Activated naive CD8-positive, alpha-beta T cell (primary cell): ENCODE results near the gene PTGES3.
"Not testable (repeated sequence)": the region's sequence is repeated elsewhere in the genome, so short reads cannot be mapped to it uniquely, and the experiment has no call there.

ENCODE experiments used
- H3K27ac Mint-ChIP-seq: one replicate; pipeline ENCODE4 v1.8.0; 2021; ENCODE audit warnings: mixed read lengths
- H3K27me3 Mint-ChIP-seq: one replicate; pipeline ENCODE4 v1.8.0; 2021; ENCODE audit warnings: mixed read lengths
- H3K36me3 Mint-ChIP-seq: one replicate; pipeline ENCODE4 v1.8.0; 2021; ENCODE audit warnings: mixed read lengths
- H3K4me1 Mint-ChIP-seq: one replicate; pipeline ENCODE4 v1.8.0; 2021; ENCODE audit warnings: low read depth, mixed read lengths
- H3K4me3 Mint-ChIP-seq: one replicate; pipeline ENCODE4 v1.8.0; 2021; ENCODE audit warnings: mild to moderate bottlenecking, mixed read lengths
- H3K9me3 Mint-ChIP-seq: one replicate; pipeline ENCODE4 v1.8.0; 2021; ENCODE audit warnings: low read depth, mixed read lengths

The PTGES3 gene

DNA sequence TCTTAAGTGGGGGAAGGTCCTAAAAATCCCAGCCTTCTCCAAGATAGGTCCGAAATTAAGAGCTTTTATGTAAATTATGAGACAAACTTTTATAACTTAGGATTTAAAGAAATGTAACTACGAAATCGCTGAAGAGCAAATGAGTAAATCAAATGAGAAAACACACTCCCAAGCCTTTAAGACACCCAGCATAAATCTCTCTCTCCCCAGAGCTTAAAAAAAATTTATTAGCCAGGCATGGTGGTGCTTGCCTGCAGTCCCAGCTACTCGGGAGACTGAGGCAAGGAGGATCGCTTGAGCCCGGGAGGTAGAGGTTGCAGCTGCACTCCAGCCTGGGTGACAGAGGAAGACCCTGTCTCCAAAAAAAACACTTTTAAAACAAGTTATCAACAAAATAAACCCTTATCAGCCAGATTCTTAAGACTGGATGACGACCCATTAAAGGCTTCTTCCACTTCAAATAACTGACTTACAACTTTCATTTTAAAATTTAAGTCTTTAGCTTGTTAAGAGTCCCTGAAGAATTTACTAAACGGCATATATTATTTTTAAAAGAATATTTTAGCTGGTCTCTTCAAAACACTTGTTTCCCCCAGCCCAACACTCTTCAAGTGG, 3.2 kb downstream of the PTGES3 start:
- H3K9me3 Mint-ChIP-seq, result no peaks in the 10 kb centered on the region
- peak overlapping the region; percentile 100 for H3K4me3 Mint-ChIP-seq
- peak overlapping the region; percentile 94 for H3K27ac Mint-ChIP-seq
- peaks cover 40% of the 10 kb centered on the region for H3K4me1 Mint-ChIP-seq
- H3K27me3 Mint-ChIP-seq, result no peaks in the 10 kb centered on the region
- H3K36me3 Mint-ChIP-seq, result peaks cover 10% of the 10 kb centered on the region

DNA sequence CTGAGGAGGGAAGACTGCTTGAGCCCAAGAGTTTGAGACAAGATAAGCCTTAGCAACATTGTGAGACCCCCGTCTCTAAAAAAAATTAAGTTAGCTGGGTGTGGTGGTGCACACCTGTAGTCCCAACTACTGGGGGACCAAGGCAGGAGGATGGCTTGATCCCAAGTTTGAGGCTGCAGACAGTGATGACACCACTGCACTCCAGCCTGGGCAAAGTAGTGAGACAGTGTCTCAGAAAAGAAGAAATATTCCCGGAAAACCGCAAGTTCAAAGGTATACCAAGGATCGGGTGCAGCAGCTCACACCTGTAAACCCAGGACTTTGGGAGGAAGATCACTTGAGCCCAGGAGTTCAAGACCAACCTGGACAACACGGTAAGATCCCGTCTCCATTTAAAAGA, 5.8 kb downstream of the PTGES3 start:
- Mint-ChIP-seq H3K4me1 (peaks cover 55% of the 10 kb centered on the region), H3K36me3 (peaks cover 11% of the 10 kb centered on the region), H3K9me3 (no peaks in the 10 kb centered on the region), H3K27me3 (no peaks in the 10 kb centered on the region), H3K27ac (peak overlapping the region; percentile 82), H3K4me3 (peak overlapping the region; percentile 100)

DNA sequence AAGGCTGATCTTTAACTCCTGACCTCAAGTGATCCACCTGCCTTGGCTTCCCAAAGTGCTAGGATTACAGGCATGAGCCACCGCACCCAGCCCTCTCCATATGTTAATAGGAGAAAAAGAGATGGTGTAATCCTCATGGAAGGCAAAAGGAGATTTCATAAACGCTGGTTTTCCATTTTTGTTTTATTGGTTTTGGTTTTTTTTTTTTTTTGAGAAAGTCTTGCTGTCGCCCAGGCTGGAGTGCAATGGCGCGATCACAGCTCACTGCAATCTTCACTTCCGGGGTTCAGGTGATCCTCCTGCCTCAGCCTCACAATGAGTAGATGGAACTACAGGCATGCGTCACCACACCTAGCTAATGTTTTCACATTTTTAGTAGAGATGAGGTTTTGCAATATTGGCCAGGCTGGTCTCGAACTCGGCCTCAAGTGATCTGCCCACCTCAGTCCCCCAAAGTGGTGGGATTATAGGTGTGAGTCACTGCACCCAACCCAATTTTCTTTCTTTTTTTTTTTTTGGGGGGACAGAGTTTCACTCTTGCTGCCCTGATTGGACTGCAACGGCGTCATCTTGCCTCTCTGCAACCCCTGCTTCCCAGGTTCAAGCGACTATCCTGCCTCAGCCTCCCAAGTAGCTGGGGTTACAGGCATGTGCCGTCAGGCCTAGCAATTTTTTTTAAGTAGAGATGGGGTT, 8.1 kb downstream of the PTGES3 start:
- Mint-ChIP-seq H3K27ac (peak overlapping the region; percentile 77), H3K4me3 (peak overlapping the region; percentile 62)

DNA sequence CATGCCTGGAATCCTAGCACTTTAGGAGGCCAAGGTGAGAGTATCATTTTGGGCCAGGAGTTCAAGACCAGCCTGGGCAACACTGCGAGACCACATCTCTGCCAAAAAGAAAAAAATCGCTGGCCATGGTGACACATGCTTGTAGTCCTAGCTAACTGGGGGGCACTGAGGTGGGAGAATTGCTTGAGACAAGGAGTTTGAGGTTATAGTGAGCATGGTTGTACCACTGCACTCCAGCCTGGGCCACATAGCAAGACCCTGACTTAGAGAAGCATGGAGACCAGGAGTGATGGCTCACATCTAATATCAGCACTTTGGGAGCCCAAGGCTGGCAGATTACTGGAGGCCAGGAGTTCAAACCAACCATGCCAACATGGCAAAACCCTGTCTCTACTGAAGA, 9.2 kb downstream of the PTGES3 start:
- peaks cover 5% of the 10 kb centered on the region for H3K36me3 Mint-ChIP-seq
- H3K9me3 Mint-ChIP-seq, result no peaks in the 10 kb centered on the region
- peak overlapping the region; percentile 42 for H3K4me3 Mint-ChIP-seq
- no peaks in the 10 kb centered on the region for H3K27me3 Mint-ChIP-seq
- H3K27ac Mint-ChIP-seq, result peak overlapping the region; percentile 77
- H3K4me1 Mint-ChIP-seq, result peaks cover 69% of the 10 kb centered on the region

More for the DNA sequence above, 8.1 kb downstream of the PTGES3 start:
- Mint-ChIP-seq H3K36me3 (peaks cover 7% of the 10 kb centered on the region), H3K9me3 (no peaks in the 10 kb centered on the region), H3K27me3 (no peaks in the 10 kb centered on the region), H3K4me1 (peaks cover 71% of the 10 kb centered on the region)

DNA sequence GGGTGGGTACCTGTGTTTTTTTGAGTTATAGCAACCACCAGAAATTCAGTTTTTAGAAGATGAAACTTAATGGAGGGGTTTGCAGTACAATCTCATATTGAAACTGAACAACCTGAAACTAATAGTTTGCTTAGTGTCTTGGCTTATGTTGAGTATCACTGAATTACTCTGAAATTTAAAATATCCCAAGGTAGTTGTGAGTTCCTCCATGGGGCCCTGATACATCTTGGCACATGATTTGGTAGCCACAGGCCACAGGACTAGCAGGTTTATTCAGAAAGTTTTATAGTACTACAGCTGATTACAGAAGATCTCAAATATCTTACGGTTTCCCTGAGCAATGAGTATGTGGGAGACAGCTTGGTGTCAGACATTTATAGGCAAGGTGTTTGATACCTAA, 10.4 kb downstream of the PTGES3 start:
- peak overlapping the region; percentile 87 for H3K27ac Mint-ChIP-seq
- H3K4me1 Mint-ChIP-seq, result peaks cover 73% of the 10 kb centered on the region
- H3K36me3 Mint-ChIP-seq, result peaks cover 5% of the 10 kb centered on the region
- no peaks in the 10 kb centered on the region for H3K27me3 Mint-ChIP-seq
- H3K4me3 Mint-ChIP-seq, result peak overlapping the region; percentile 50
- H3K9me3 Mint-ChIP-seq, result no peaks in the 10 kb centered on the region

DNA sequence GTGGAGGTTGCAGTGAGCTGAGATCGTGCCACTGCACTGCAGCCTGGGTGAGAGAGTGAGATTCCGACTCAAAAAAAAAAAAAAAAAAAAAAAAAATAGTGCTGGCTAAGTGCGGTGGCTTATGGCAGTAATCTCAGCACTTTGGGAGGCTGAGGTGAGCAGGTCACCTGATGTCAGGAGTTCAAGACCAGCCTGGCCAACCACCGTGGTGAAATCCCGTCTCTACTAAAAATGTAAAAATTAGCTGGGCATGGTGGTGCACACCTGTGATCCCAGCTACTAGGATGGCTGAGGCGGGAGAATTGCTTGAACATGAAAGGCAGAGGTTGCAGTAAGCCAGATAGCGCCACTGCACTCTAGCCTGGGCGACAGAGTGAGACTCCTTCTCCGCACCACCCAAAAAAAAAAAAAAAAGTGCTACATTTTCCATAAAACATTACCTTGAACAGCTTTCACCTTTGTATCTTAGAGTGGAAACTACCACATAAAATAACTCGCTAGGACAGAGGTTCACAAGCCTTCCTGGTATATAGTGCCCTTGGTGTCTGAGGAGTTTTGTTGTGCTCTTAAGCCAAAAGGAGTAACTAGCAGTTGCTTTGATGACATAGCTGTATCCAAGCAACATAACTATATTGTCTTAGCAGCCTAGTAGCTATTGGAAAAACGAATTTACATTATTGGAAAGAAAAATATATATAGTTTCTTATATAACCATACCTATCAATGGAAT, 11.1 kb downstream of the PTGES3 start:
- Mint-ChIP-seq H3K27ac (peak overlapping the region; percentile 62), H3K4me3 (peak overlapping the region; percentile 37), H3K36me3 (peaks cover 5% of the 10 kb centered on the region), H3K9me3 (no peaks in the 10 kb centered on the region), H3K27me3 (no peaks in the 10 kb centered on the region), H3K4me1 (peaks cover 74% of the 10 kb centered on the region)

DNA sequence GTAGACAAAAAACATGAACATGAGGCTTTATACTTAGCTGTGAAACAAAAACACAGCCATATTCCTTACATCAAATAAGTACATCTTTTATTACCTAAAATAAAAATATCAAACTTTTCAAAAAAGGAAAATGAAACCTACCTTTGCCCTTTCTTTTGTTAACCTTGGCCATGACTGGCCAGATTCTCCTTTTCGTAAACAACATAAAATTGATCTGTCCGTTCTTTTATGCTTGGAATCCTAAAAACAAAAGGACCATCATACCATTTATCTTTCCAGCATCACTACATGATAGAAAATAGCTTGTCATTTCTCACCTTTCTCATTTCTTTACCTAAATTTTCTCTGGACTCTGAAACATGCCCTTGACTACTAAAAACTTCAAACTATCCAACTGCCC, 16.5 kb downstream of the PTGES3 start:
- peaks cover 62% of the 10 kb centered on the region for H3K4me1 Mint-ChIP-seq
- peaks cover 8% of the 10 kb centered on the region for H3K36me3 Mint-ChIP-seq
- H3K4me3 Mint-ChIP-seq, result no peak overlapping the region
- H3K27ac Mint-ChIP-seq, result peak overlapping the region; percentile 47
- H3K9me3 Mint-ChIP-seq, result no peaks in the 10 kb centered on the region
- H3K27me3 Mint-ChIP-seq, result no peaks in the 10 kb centered on the region

DNA sequence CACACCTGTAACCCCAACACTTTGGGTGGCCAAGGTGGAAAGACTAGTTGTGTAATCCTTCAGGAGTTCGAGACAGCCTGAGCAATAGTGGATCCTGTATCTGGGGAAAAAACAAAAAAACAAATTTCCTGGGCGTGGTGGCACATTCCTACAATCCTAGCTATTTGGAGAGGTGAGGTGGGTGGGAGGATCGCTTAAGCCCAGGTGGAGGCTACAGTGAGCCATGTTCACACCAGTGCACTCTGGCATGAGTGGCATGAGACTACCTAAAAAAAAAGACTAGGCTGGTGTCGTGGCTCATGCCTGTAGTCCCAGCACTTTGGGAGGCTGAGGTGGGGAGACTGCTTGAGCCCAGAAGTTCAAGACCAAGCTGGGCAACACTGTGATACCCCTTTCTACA, 17.2 kb downstream of the PTGES3 start:
- Mint-ChIP-seq H3K4me3 (no peak overlapping the region), H3K27me3 (no peaks in the 10 kb centered on the region), H3K4me1 (peaks cover 60% of the 10 kb centered on the region), H3K27ac (no peak overlapping the region), H3K36me3 (peaks cover 9% of the 10 kb centered on the region), H3K9me3 (no peaks in the 10 kb centered on the region)

DNA sequence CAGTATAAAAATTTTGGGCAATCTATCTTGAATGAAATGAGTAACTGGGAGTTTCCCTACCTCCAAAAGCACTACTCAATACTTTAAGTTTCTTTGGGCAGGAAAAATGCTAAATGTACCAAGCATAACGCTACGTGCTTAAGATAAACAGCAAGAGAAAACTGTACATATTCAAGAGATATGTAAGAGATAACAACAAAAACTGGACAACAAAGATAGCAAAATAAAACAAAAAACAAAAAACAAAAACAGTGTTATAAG, 20.0 kb downstream of the PTGES3 start:
- peaks cover 46% of the 10 kb centered on the region for H3K4me1 Mint-ChIP-seq
- peak overlapping the region; percentile 42 for H3K27ac Mint-ChIP-seq
- no peaks in the 10 kb centered on the region for H3K27me3 Mint-ChIP-seq
- H3K9me3 Mint-ChIP-seq, result no peaks in the 10 kb centered on the region
- H3K4me3 Mint-ChIP-seq, result peak overlapping the region; percentile 25
- H3K36me3 Mint-ChIP-seq, result peaks cover 9% of the 10 kb centered on the region

DNA sequence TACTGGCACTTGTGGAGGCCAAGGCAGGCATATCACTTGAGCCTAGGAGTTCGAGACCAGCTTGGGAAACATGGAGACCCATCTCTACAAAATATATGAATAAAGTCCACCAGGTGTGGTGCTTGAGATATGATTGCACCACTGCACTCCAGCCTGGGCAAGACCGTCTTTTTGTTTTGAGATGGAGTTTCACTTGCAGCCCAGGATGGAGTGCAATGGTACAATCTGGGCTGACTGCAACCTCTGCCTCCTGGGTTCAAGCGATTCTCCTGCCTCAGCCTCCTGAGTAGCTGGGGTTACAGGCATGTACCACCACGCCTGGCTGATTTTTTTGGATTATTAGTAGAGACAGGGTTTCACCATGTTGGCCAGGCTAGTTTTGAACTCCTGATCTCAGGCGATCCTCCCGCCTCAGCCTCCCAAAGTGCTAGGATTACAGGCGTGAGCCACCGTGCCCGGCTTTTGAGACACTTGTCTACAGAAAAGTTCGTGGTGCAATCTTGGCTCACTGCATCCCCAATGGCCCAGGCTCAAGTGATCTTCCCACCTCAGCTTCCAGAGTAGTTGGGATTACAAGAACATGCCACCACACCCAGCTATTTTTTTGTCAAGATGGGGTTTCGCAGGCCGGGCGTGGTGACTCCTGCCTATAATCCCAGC, 26.0 kb downstream of the PTGES3 start:
- Mint-ChIP-seq H3K27ac (peak overlapping the region; percentile 22), H3K27me3 (no peaks in the 10 kb centered on the region), H3K9me3 (no peaks in the 10 kb centered on the region), H3K4me3 (no peak overlapping the region), H3K4me1 (peaks cover 20% of the 10 kb centered on the region), H3K36me3 (peaks cover 3% of the 10 kb centered on the region)

DNA sequence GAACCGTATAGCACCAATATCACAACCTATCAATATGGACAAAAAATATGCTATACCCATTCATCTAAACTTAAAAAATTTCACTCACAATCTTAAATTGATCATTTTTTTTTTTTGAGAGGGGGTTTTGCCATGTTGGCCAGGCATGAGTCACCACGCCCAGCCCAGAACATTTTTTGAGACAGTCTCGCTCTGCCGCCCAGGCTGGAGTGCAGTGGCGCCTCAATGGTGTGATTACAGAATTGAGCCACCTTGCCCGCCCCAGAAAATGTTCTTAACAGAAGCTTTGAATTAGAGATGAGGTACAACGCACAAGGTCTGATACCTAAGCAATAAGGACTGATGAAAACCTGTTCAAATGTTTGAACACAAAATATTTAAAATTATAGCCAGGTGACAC, 26.5 kb downstream of the PTGES3 start:
- Mint-ChIP-seq H3K4me1 (peaks cover 20% of the 10 kb centered on the region), H3K36me3 (peaks cover 3% of the 10 kb centered on the region), H3K9me3 (no peaks in the 10 kb centered on the region), H3K27ac (peak overlapping the region; percentile 22), H3K4me3 (no peak overlapping the region), H3K27me3 (no peaks in the 10 kb centered on the region)

DNA sequence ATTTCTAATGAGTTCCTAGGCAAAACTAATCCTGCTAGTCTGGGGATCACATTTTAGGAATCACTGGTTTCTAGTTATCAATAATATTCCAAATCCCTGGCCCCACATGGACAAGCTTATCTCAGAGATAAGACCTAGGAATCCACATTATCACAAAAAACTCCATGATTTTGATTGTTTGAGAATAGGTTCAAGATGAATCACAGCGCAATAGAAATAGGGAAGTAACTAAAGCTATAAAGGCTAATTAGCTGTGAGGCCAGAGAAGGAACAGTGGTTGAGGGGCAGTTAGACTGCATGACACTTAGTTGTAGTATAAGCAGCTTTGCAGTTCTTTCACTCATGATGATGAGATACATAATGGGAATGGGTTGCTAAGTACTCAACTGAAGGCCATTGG, 29.2 kb downstream of the PTGES3 start:
- Mint-ChIP-seq H3K27ac (no peak overlapping the region), H3K4me1 (peaks cover 15% of the 10 kb centered on the region), H3K36me3 (no peaks in the 10 kb centered on the region), H3K27me3 (no peaks in the 10 kb centered on the region), H3K9me3 (peaks cover 3% of the 10 kb centered on the region), H3K4me3 (no peak overlapping the region)

DNA sequence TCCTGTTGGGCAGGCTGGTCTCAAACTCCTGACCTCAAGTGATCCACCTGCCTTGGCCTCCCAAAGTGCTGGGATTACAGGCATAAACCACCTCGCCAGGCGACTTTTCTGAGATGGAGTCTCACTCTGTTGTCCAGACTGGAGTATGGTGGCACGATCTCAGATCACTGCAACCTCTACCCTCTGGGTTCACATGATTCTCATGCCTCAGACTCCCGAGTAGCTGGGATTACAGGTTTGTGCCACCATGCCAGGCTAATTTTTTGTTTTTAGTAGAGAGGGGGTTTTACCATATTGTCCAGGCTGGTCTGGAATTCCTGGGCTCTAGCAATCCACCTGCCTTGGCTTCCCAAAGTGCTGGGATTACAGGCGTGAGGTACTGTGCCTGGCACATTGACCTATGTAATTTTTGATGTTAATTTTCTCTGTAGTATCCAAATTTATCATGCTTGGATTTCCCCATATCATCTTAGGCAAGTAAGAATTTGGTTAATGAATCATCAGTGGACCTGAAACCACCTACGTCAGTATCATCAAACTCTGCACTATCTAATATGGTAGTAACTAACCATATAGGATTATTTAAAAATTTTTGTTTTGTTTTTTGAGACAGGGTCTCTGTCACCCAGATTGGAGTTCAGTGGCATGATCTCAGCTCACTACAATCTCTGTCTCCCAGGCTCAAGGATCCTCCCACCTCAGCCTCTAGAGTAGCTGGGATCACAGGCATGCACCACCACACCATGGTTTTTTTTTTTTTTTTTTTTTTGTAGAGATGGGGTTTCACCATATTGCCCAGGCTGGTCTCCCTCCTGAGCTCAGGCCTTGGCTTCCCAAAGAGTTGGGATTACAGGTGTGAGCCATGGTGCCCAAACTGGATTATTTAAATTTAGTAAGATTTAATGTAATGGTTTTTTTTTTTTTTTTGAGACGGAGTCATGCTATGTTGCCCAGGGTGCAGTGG, 30.4 kb downstream of the PTGES3 start:
- peaks cover 12% of the 10 kb centered on the region for H3K4me1 Mint-ChIP-seq
- H3K27me3 Mint-ChIP-seq, result no peaks in the 10 kb centered on the region
- H3K27ac Mint-ChIP-seq, result peak overlapping the region; percentile 83
- peak overlapping the region; percentile 59 for H3K4me3 Mint-ChIP-seq
- peaks cover 2% of the 10 kb centered on the region for H3K36me3 Mint-ChIP-seq
- H3K9me3 Mint-ChIP-seq, result peaks cover 4% of the 10 kb centered on the region

DNA sequence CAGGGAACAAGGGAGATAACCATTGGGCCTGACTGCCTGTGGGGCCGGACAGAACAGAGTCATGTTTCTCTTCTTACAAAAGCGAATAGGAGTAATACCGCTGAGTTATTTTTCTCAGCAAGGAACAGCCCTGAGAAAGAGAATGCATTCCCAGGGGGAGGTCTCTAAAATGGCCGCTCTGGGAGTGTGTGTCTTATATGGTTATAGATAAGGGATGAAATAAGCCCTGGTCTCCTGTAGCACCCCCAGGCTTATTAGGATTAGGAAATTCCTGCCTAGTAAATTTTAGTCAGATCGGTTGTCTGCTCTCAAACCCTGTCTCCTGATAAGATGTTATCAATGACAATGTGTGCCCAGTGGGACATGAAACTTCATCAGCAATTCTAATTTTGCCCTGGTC, 34.3 kb downstream of the PTGES3 start:
- not testable (repeated sequence) for H3K36me3 Mint-ChIP-seq, H3K27ac Mint-ChIP-seq

More for the DNA sequence above, 34.3 kb downstream of the PTGES3 start:
- not testable (repeated sequence) for H3K27me3 Mint-ChIP-seq, H3K9me3 Mint-ChIP-seq, H3K4me3 Mint-ChIP-seq, H3K4me1 Mint-ChIP-seq
